Heart right ventricle (tissue), 16 donors: ENCODE results near the gene RAD51B. TPM values are rescaled to one million over a fixed set of nuclear protein-coding genes. Genes with fewer than 3 reads are reported as not detected.

Source experiments
- ATAC-seq, 8 donors: fragments of 200-7000 bp; cut with Tn5 transposase; one replicate each; pipeline ENCODE4 v1.9.1; 2020; ENCODE audit warnings: mild to moderate bottlenecking in 8 of 8, moderate library complexity in 8 of 8, moderate number of reproducible peaks in 1 of 8
- DNase-seq, 2 donors: peaks; one replicate each; pipeline ENCODE4 v3.0.0-alpha.2; 2020
- H3K27ac ChIP-seq, 10 donors: fragments of 200-600 bp; sonication (generic) in 2 of 10; one replicate each; pipeline versions ENCODE4 v1.5.0 to v1.8.0; 2020 to 2022; ENCODE audit warnings: mild to moderate bottlenecking in 3 of 10
- H3K27me3 ChIP-seq, 7 donors: fragments of 200-600 bp; one replicate each; pipeline ENCODE4 v1.8.0; 2021 to 2022; ENCODE audit warnings: mild to moderate bottlenecking in 2 of 7
- H3K36me3 ChIP-seq, 9 donors: fragments of 200-600 bp; sonication (generic) in 1 of 9; one replicate each; pipeline versions ENCODE4 v1.5.0 to v1.8.0; 2020 to 2022; ENCODE audit warnings: mild to moderate bottlenecking in 2 of 9
- H3K4me1 ChIP-seq, 9 donors: fragments of 200-600 bp; sonication (generic) in 1 of 9; one replicate each; pipeline versions ENCODE4 v1.5.0 to v1.8.0; 2020 to 2022; ENCODE audit warnings: mild to moderate bottlenecking in 4 of 9
- H3K4me3 ChIP-seq, 10 donors: fragments of 200-600 bp; sonication (generic) in 2 of 10; one replicate each; pipeline versions ENCODE4 v1.5.0 to v1.8.0; 2020 to 2022; ENCODE audit warnings: mild to moderate bottlenecking in 7 of 10, moderate library complexity in 2 of 10
- H3K9me3 ChIP-seq, 11 donors: fragments of 200-600 bp in 10 of 11; sonication (generic) in 2 of 11; one replicate each; pipeline versions ENCODE4 v1.5.0 to v1.8.0; 2013 to 2022; ENCODE audit warnings: mild to moderate bottlenecking in 2 of 11, control low read depth in 1 of 11, moderate library complexity in 1 of 11
- CTCF ChIP-seq, 9 donors: fragments of 200-600 bp; sonication (generic) in 2 of 9; IDR thresholded peaks; one replicate each; pipeline versions ENCODE4 v1.5.0 to v1.8.0; 2021 to 2022; ENCODE audit warnings: antibody characterized with exemption in 9 of 9, mild to moderate bottlenecking in 5 of 9, moderate library complexity in 1 of 9
- WGBS, 2 donors: extraction: QIAGEN DNeasy Blood & Tissue Kit; methylation state at CpG; one replicate each; pipeline ENCODE4 v1.1.7; 2013; ENCODE audit warnings: inconsistent platforms in 1 of 2; 5-methylcytosine and 5-hydroxymethylcytosine counted together
- intact Hi-C, 10 donors: fragments of 100-400 bp; cut with DNase I; formaldehyde crosslinking; loops; one replicate each; pipeline versions ENCODE4 v1.11.1 to v1.14.2; 2022
- polyA plus RNA-seq, 2 donors: library from polyadenylated mRNA; stranded (reverse); fragments of 200-250 nt; gene quantifications; one replicate each; pipeline ENCODE4 v1.2.3, GENCODE V29; 2013
- total RNA-seq, 10 donors: library from RNA; stranded (reverse); fragmentation: NEBNext Ultra II Directional in 3 of 10; extraction: Animal tissue kit (Norgen Biotek cat#: 25700) in 3 of 10; gene quantifications; one replicate each; pipeline versions ENCODE4 v1.2.1 to v1.2.4, GENCODE V29; 2021 to 2023
- donor health status: Arrhythmogenic right ventricular cardiomyopathy.
- donor health status: ischemic (EF 13 %, LVEDD 7.1; RV severe dilation, severe dysfunction).
- donor health status: healthy with polysubstance abuse.
- donor health status: DM: no; HTN: yes; CAD: no.
- donor health status: DM: no; HTN: no; CAD: no.
- donor health status: ischemic (EF 25% LVEDD 6.9; RV normal size, moderate dysfunction).
- donor health status: ischemic (EF 25% LVEDD 5.7; RV mildly dilated, moderate dysfunction).
- donor health status: healthy.
- donor health status: DM: yes; HTN: yes; CAD: no.
- donor health status: Ischemic cardiomyopathy.
- donor health status: ischemic (EF 35%, LVEDD 5.7; RV mildly dilated, moderate dysfunction).
- donor health status: nonischemic (EF 11% LVEDD 7.7; RV severe dilation, severe dysfunction).
- donor health status: DM: yes; HTN: yes; CAD: no.
- donor health status: PGD.
- donor health status: ischemic (EF 29% LVEDD 5.4; RV normal size, mild dysfunction).
- donor health status: nonischemic (EF 23%, LVEDD 6.1; RV moderate dilation, normal function).

Gene RAD51B
- total and polyA plus RNA-seq, 12 donors, result 0.88 to 8.6 (median 3.5) TPM

GRCh38 chr14:68627868-68628604, 808.5 kb downstream of the RAD51B start:
- TF ChIP-seq CTCF (IDR thresholded peaks at IDR 0.05), result no peak
- Histone ChIP-seq H3K36me3 (no peaks in the 10 kb centered on the region), H3K27ac (peak overlapping the region in 8 of 10 donors; percentile 13 to 78 (median 37)), H3K4me1 (peaks cover 6 to 59% (median 42%) of the 10 kb centered on the region in 9 donors), H3K4me3 (peak overlapping the region in 7 of 10 donors; percentile 1 to 39 (median 34)), H3K27me3 (no peaks in the 10 kb centered on the region), H3K9me3 (no peaks in the 10 kb centered on the region)
- ATAC-seq (peak; percentile 15 to 52 (median 32)), DNase-seq (peak in 1 of 2 donors; percentile 71)
- 67 to 69% methylated on average over 37 of the region's 37 CpGs for WGBS, 2 donors
- intact Hi-C loops, result loop anchor here in 3 of 10 donors (2.0 to 10.0 kb wide), 3 partner anchors 81 to 83 kb away; no protein-coding TSS in a partner anchor

GRCh38 chr14:68628605-68629310, 809.2 kb downstream of the RAD51B start:
- Histone ChIP-seq H3K4me3 (peak overlapping the region in 6 of 10 donors; percentile 27 to 39 (median 34)), H3K27me3 (no peaks in the 10 kb centered on the region), H3K9me3 (no peaks in the 10 kb centered on the region), H3K4me1 (peaks cover 9 to 67% (median 49%) of the 10 kb centered on the region in 9 donors), H3K27ac (peak overlapping the region in 8 of 10 donors; percentile 13 to 72 (median 39)), H3K36me3 (no peaks in the 10 kb centered on the region)
- no peak for DNase-seq
- ATAC-seq, result no peak
- intact Hi-C loops, result loop anchor here in 2 of 10 donors (5.0 to 10.0 kb wide), 2 partner anchors 81 to 84 kb away; no protein-coding TSS in a partner anchor
- 75 to 78% methylated on average over 30 of the region's 30 CpGs for WGBS, 2 donors
- TF ChIP-seq CTCF (IDR thresholded peaks at IDR 0.05), result no peak

GRCh38 chr14:68630081-68630571, 810.5 kb downstream of the RAD51B start:
- TF ChIP-seq CTCF (IDR thresholded peaks at IDR 0.05), result no peak
- Histone ChIP-seq H3K27me3 (no peaks in the 10 kb centered on the region), H3K4me3 (no peak overlapping the region), H3K9me3 (no peaks in the 10 kb centered on the region), H3K36me3 (no peaks in the 10 kb centered on the region), H3K4me1 (peaks cover 10 to 77% (median 55%) of the 10 kb centered on the region in 9 donors), H3K27ac (peak overlapping the region in 5 of 10 donors; percentile 1 to 91 (median 16))
- ATAC-seq, result no peak
- 81 to 86% methylated on average over 8 of the region's 8 CpGs for WGBS, 2 donors
- DNase-seq, result no peak
- intact Hi-C loops, result no loop called here
